T-helper 1 cell treated with Interleukin-12 subunit alpha and Interleukin-12 subunit beta and Interleukin-4 antibody, amounts not matched to agents 30 μg/mL and 1 μg/mL, for 36 hours (primary cell): Measurements from ENCODE around the gene FOXJ3.

Experiments used
- H3K27ac Mint-ChIP-seq: one replicate; pipeline ENCODE4 v1.8.0; 2021; ENCODE audit warnings: mild to moderate bottlenecking, mixed read lengths
- H3K27me3 Mint-ChIP-seq: one replicate; pipeline ENCODE4 v1.8.0; 2021; ENCODE audit warnings: low read depth, mixed read lengths
- H3K36me3 Mint-ChIP-seq: one replicate; pipeline ENCODE4 v1.8.0; 2021; ENCODE audit warnings: low read depth, mixed read lengths
- H3K4me1 Mint-ChIP-seq: one replicate; pipeline ENCODE4 v1.8.0; 2021; ENCODE audit warnings: low read depth, mixed read lengths
- H3K4me3 Mint-ChIP-seq: one replicate; pipeline ENCODE4 v1.8.0; 2021; ENCODE audit warnings: mild to moderate bottlenecking, moderate library complexity, mixed read lengths
- H3K9me3 Mint-ChIP-seq: one replicate; pipeline ENCODE4 v1.8.0; 2021; ENCODE audit warnings: mixed read lengths

Gene FOXJ3

GRCh38 chr1:42335050-42335808, at the start of gene FOXJ3:
FOXJ3 (minus strand) TSS chr1:42335235; CDS start chr1:42311093, 24,142 bp downstream.
- Mint-ChIP-seq H3K4me1 (peaks cover 25% of the 10 kb centered on the region), H3K36me3 (peaks cover 1% of the 10 kb centered on the region), H3K27ac (peak within 1 kb of the TSS; percentile 88), H3K27me3 (no peaks in the 10 kb centered on the region), H3K4me3 (peak within 1 kb of the TSS; percentile 93), H3K9me3 (no peaks in the 10 kb centered on the region)

GRCh38 chr1:42381280-42381673, 46.2 kb upstream of the FOXJ3 start:
- H3K36me3 Mint-ChIP-seq: peaks cover 1% of the 10 kb centered on the region
- H3K9me3 Mint-ChIP-seq: no peaks in the 10 kb centered on the region
- no peak overlapping the region for H3K27ac Mint-ChIP-seq
- H3K27me3 Mint-ChIP-seq: peaks cover 32% of the 10 kb centered on the region
- H3K4me3 Mint-ChIP-seq: peak overlapping the region; percentile 73
- H3K4me1 Mint-ChIP-seq: peaks cover 10% of the 10 kb centered on the region

GRCh38 chr1:42380586-42381279, 45.7 kb upstream of the FOXJ3 start, which contains the start of gene RIMKLA:
RIMKLA (plus strand) TSS chr1:42380792; CDS start chr1:42380935, 143 bp downstream.
- peak within 1 kb of the TSS; percentile 76 for H3K4me3 Mint-ChIP-seq
- no peak within 1 kb of the TSS for H3K27ac Mint-ChIP-seq
- H3K4me1 Mint-ChIP-seq: peaks cover 10% of the 10 kb centered on the region
- H3K9me3 Mint-ChIP-seq: no peaks in the 10 kb centered on the region
- H3K36me3 Mint-ChIP-seq: peaks cover 1% of the 10 kb centered on the region
- H3K27me3 Mint-ChIP-seq: peaks cover 32% of the 10 kb centered on the region

GRCh38 chr1:42379794-42380585, 45.0 kb upstream of the FOXJ3 start:
- H3K36me3 Mint-ChIP-seq: peaks cover 1% of the 10 kb centered on the region
- no peaks in the 10 kb centered on the region for H3K9me3 Mint-ChIP-seq
- H3K27me3 Mint-ChIP-seq: peaks cover 32% of the 10 kb centered on the region
- H3K4me3 Mint-ChIP-seq: peak overlapping the region; percentile 76
- H3K4me1 Mint-ChIP-seq: peaks cover 10% of the 10 kb centered on the region
- H3K27ac Mint-ChIP-seq: no peak overlapping the region

GRCh38 chr1:42372796-42373195, 37.8 kb upstream of the FOXJ3 start:
- H3K4me1 Mint-ChIP-seq: no peaks in the 10 kb centered on the region
- H3K27ac Mint-ChIP-seq: no peak overlapping the region
- H3K9me3 Mint-ChIP-seq: no peaks in the 10 kb centered on the region
- no peak overlapping the region for H3K4me3 Mint-ChIP-seq
- no peaks in the 10 kb centered on the region for H3K36me3 Mint-ChIP-seq
- H3K27me3 Mint-ChIP-seq: peaks cover 32% of the 10 kb centered on the region

- Mint-ChIP-seq H3K9me3 (no peaks in the 10 kb centered on the region), H3K4me3 (no peak overlapping the region), H3K27me3 (peaks cover 26% of the 10 kb centered on the region), H3K36me3 (no peaks in the 10 kb centered on the region), H3K27ac (no peak overlapping the region), H3K4me1 (no peaks in the 10 kb centered on the region)
Measured at GRCh38 chr1:42370876-42371549, 36.0 kb upstream of the FOXJ3 start.

- H3K4me1 Mint-ChIP-seq: no peaks in the 10 kb centered on the region
- no peak overlapping the region for H3K4me3 Mint-ChIP-seq
- H3K27me3 Mint-ChIP-seq: peaks cover 26% of the 10 kb centered on the region
- H3K36me3 Mint-ChIP-seq: no peaks in the 10 kb centered on the region
- H3K9me3 Mint-ChIP-seq: no peaks in the 10 kb centered on the region
- H3K27ac Mint-ChIP-seq: no peak overlapping the region
Measured at GRCh38 chr1:42369471-42369870, 34.4 kb upstream of the FOXJ3 start.

GRCh38 chr1:42368096-42368795, 33.2 kb upstream of the FOXJ3 start:
- Mint-ChIP-seq H3K4me1 (no peaks in the 10 kb centered on the region), H3K27me3 (peaks cover 22% of the 10 kb centered on the region), H3K27ac (no peak overlapping the region), H3K4me3 (no peak overlapping the region), H3K9me3 (no peaks in the 10 kb centered on the region), H3K36me3 (no peaks in the 10 kb centered on the region)

GRCh38 chr1:42365118-42365517, 30.1 kb upstream of the FOXJ3 start:
- H3K36me3 Mint-ChIP-seq: no peaks in the 10 kb centered on the region
- H3K27me3 Mint-ChIP-seq: peaks cover 18% of the 10 kb centered on the region
- no peaks in the 10 kb centered on the region for H3K4me1 Mint-ChIP-seq
- no peak overlapping the region for H3K27ac Mint-ChIP-seq
- H3K4me3 Mint-ChIP-seq: no peak overlapping the region
- no peaks in the 10 kb centered on the region for H3K9me3 Mint-ChIP-seq

GRCh38 chr1:42364542-42364941, 29.5 kb upstream of the FOXJ3 start:
- Mint-ChIP-seq H3K4me1 (no peaks in the 10 kb centered on the region), H3K27me3 (peaks cover 13% of the 10 kb centered on the region), H3K36me3 (no peaks in the 10 kb centered on the region), H3K27ac (no peak overlapping the region), H3K4me3 (no peak overlapping the region), H3K9me3 (no peaks in the 10 kb centered on the region)

GRCh38 chr1:42364089-42364488, 29.1 kb upstream of the FOXJ3 start:
- peaks cover 13% of the 10 kb centered on the region for H3K27me3 Mint-ChIP-seq
- H3K9me3 Mint-ChIP-seq: no peaks in the 10 kb centered on the region
- H3K27ac Mint-ChIP-seq: no peak overlapping the region
- H3K36me3 Mint-ChIP-seq: no peaks in the 10 kb centered on the region
- no peak overlapping the region for H3K4me3 Mint-ChIP-seq
- no peaks in the 10 kb centered on the region for H3K4me1 Mint-ChIP-seq

- Mint-ChIP-seq H3K4me3 (no peak overlapping the region), H3K4me1 (no peaks in the 10 kb centered on the region), H3K27me3 (peaks cover 30% of the 10 kb centered on the region), H3K27ac (no peak overlapping the region), H3K36me3 (no peaks in the 10 kb centered on the region), H3K9me3 (no peaks in the 10 kb centered on the region)
Measured at GRCh38 chr1:42359466-42359865, 24.4 kb upstream of the FOXJ3 start.

GRCh38 chr1:42358791-42359190, 23.8 kb upstream of the FOXJ3 start:
- H3K4me1 Mint-ChIP-seq: no peaks in the 10 kb centered on the region
- no peak overlapping the region for H3K27ac Mint-ChIP-seq
- no peaks in the 10 kb centered on the region for H3K9me3 Mint-ChIP-seq
- no peak overlapping the region for H3K4me3 Mint-ChIP-seq
- H3K36me3 Mint-ChIP-seq: no peaks in the 10 kb centered on the region
- H3K27me3 Mint-ChIP-seq: peaks cover 30% of the 10 kb centered on the region

- Mint-ChIP-seq H3K36me3 (no peaks in the 10 kb centered on the region), H3K4me3 (no peak overlapping the region), H3K27ac (no peak overlapping the region), H3K27me3 (peaks cover 25% of the 10 kb centered on the region), H3K9me3 (no peaks in the 10 kb centered on the region), H3K4me1 (no peaks in the 10 kb centered on the region)
Measured at GRCh38 chr1:42350086-42350485, 15.1 kb upstream of the FOXJ3 start.
